Endometrial microvascular endothelial cells (primary cell): ENCODE results near the gene PHF13. TPM values are rescaled to one million over a fixed set of nuclear protein-coding genes. Genes with fewer than 3 reads are reported as not detected.

ENCODE experiments used
- total RNA-seq: library from RNA; depleted of rRNA; stranded (reverse); fragments of >200 nt; gene quantifications from one replicate; pipeline ENCODE4 v1.2.3, GENCODE V29; 2015; ENCODE audit errors: inconsistent ontology term

Gene PHF13
- total RNA-seq, 1 donor from 2014 or later = 6.9 TPM

Other genes starting within 250 kb of the PHF13 start
- 101 TPM for gene ACOT7, start 220.0 kb upstream of the PHF13 start, total RNA-seq
- gene HES2, start 193.8 kb upstream of the PHF13 start, total RNA-seq = 31.5 TPM
- 0.46 TPM for gene ESPN, start 189.0 kb upstream of the PHF13 start, total RNA-seq
- gene TNFRSF25, start 147.6 kb upstream of the PHF13 start, total RNA-seq = 5.9 TPM
- gene PLEKHG5, start 122.1 kb upstream of the PHF13 start, total RNA-seq = 27.6 TPM
- 44.9 TPM for gene NOL9, start 59.2 kb upstream of the PHF13 start, total RNA-seq
- gene TAS1R1, start 58.4 kb upstream of the PHF13 start, total RNA-seq = not detected
- 9.1 TPM for gene ZBTB48, start 33.7 kb upstream of the PHF13 start, total RNA-seq
- 47.0 TPM for gene KLHL21, start 10.9 kb upstream of the PHF13 start, total RNA-seq
- gene THAP3, start 11.1 kb downstream of the PHF13 start, total RNA-seq = 30.4 TPM
- 38.1 TPM for gene DNAJC11, start 88.1 kb downstream of the PHF13 start, total RNA-seq
- gene CAMTA1, start 171.7 kb downstream of the PHF13 start, total RNA-seq = 89.0 TPM